ENCODE measurements around the gene TP53INP2.
"Not testable (repeated sequence)": the region's sequence is repeated elsewhere in the genome, so short reads cannot be mapped to it uniquely, and the experiment has no call there.

TP53INP2 gene

GRCh38 chr20:34706302-34706875 lies 2.2 kb downstream of the TP53INP2 start:
- DNase-seq = no peak

- no peak for DNase-seq
Measured at GRCh38 chr20:34706912-34707784, 3.0 kb downstream of the TP53INP2 start.

- peak; percentile 67 for DNase-seq
Measured at GRCh38 chr20:34708621-34709043, 4.5 kb downstream of the TP53INP2 start.

GRCh38 chr20:34709044-34709830 lies 5.1 kb downstream of the TP53INP2 start:
- peak; percentile 90 for DNase-seq

GRCh38 chr20:34709831-34710567 lies 5.9 kb downstream of the TP53INP2 start:
- peak; percentile 85 for DNase-seq

GRCh38 chr20:34710568-34710839 lies 6.4 kb downstream of the TP53INP2 start:
- no peak for DNase-seq

GRCh38 chr20:34710861-34711574 lies 6.9 kb downstream of the TP53INP2 start:
- DNase-seq = no peak

GRCh38 chr20:34711813-34712430 lies 7.8 kb downstream of the TP53INP2 start:
- DNase-seq = no peak

- no peak for DNase-seq
Measured at GRCh38 chr20:34712525-34713192, 8.5 kb downstream of the TP53INP2 start.

GRCh38 chr20:34713194-34713943 lies 9.2 kb downstream of the TP53INP2 start:
- no peak for DNase-seq

- DNase-seq = not testable (repeated sequence)
Measured at GRCh38 chr20:34713944-34714515, 9.9 kb downstream of the TP53INP2 start.

GRCh38 chr20:34715384-34715783 lies 11.2 kb downstream of the TP53INP2 start:
- no peak for DNase-seq

GRCh38 chr20:34716921-34717229 lies 12.7 kb downstream of the TP53INP2 start:
- DNase-seq = no peak

- no peak for DNase-seq
Measured at GRCh38 chr20:34717230-34718095, 13.3 kb downstream of the TP53INP2 start.

GRCh38 chr20:34719242-34720017 lies 15.3 kb downstream of the TP53INP2 start:
- not testable (repeated sequence) for DNase-seq

- DNase-seq = no peak
Measured at GRCh38 chr20:34720266-34720665, 16.1 kb downstream of the TP53INP2 start.

GRCh38 chr20:34722560-34722959 lies 18.4 kb downstream of the TP53INP2 start:
- not testable (repeated sequence) for DNase-seq

- no peak for DNase-seq
Measured at GRCh38 chr20:34724172-34724571, 20.0 kb downstream of the TP53INP2 start.
